Neural crest cell (in vitro differentiated cells): ENCODE measurements around the gene MAP2K6. TPM values are rescaled to one million over a fixed set of nuclear protein-coding genes. Genes with fewer than 3 reads are reported as not detected.

Experiments
- DNase-seq: peaks from one replicate; pipeline ENCODE4 v3.0.0; 2021; ENCODE audit warnings: low read depth, mixed read lengths, low spot score
- H3K27ac Mint-ChIP-seq: one replicate; pipeline ENCODE4 v1.8.0; 2021; ENCODE audit warnings: mild to moderate bottlenecking, mixed read lengths; ENCODE audit not compliant: unreplicated experiment
- H3K27me3 Mint-ChIP-seq: 2 replicates; pipeline ENCODE4 v1.8.0; 2021; ENCODE audit warnings: low read depth, mild to moderate bottlenecking, mixed read lengths
- H3K36me3 Mint-ChIP-seq: 2 replicates; pipeline ENCODE4 v1.8.0; 2021; ENCODE audit warnings: low read depth, mild to moderate bottlenecking, mixed read lengths
- H3K4me1 Mint-ChIP-seq: 2 replicates; pipeline ENCODE4 v1.8.0; 2021; ENCODE audit warnings: mixed read lengths
- H3K4me3 Mint-ChIP-seq: one replicate; pipeline ENCODE4 v1.8.0; 2021; ENCODE audit warnings: mild to moderate bottlenecking, mixed read lengths
- H3K9me3 Mint-ChIP-seq: 2 replicates; pipeline ENCODE4 v1.8.0; 2021; ENCODE audit warnings: mixed read lengths
- total RNA-seq: library from RNA; stranded (reverse); gene quantifications from 2 replicates; pipeline ENCODE4 v1.2.1, GENCODE V29; 2021
- TF ChIP-seq, protein P1 (sequence below): fragments of 200-600 bp; sonication (generic); conservative IDR thresholded peaks from 2 replicates; pipeline ENCODE4 v1.5.0; 2021; ENCODE audit warnings: antibody characterized with exemption, mild to moderate bottlenecking

Gene MAP2K6
- total RNA-seq, 1 donor from 2014 or later, result 45.4 TPM

DNA sequence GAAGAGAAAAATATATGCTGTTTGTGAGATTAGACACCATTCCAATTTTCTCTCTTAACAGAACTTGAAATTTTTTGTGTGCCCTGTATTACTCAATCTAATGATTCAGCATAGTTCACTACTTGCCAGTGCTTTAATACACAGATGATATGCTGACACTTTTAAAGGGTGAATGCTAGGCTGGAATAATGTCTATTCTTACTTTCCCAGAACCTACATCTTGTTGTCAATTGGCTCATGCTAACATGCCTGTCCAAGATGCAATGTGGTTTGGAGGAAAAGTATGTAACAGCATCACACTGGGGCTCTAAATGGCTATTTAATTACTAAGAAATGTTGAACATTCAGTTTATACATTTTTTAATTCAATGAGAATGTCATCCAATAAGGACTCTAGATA, 7.6 kb upstream of the MAP2K6 start:
- TF ChIP-seq, protein P1, sequence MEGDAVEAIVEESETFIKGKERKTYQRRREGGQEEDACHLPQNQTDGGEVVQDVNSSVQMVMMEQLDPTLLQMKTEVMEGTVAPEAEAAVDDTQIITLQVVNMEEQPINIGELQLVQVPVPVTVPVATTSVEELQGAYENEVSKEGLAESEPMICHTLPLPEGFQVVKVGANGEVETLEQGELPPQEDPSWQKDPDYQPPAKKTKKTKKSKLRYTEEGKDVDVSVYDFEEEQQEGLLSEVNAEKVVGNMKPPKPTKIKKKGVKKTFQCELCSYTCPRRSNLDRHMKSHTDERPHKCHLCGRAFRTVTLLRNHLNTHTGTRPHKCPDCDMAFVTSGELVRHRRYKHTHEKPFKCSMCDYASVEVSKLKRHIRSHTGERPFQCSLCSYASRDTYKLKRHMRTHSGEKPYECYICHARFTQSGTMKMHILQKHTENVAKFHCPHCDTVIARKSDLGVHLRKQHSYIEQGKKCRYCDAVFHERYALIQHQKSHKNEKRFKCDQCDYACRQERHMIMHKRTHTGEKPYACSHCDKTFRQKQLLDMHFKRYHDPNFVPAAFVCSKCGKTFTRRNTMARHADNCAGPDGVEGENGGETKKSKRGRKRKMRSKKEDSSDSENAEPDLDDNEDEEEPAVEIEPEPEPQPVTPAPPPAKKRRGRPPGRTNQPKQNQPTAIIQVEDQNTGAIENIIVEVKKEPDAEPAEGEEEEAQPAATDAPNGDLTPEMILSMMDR, result no peak
- H3K4me1 Mint-ChIP-seq, result no peaks in the 10 kb centered on the region
- no peak overlapping the region for H3K27ac Mint-ChIP-seq
- no peak for DNase-seq
- H3K36me3 Mint-ChIP-seq, result no peaks in the 10 kb centered on the region
- H3K27me3 Mint-ChIP-seq, result no peaks in the 10 kb centered on the region
- H3K9me3 Mint-ChIP-seq, result no peaks in the 10 kb centered on the region
- H3K4me3 Mint-ChIP-seq, result no peak overlapping the region

DNA sequence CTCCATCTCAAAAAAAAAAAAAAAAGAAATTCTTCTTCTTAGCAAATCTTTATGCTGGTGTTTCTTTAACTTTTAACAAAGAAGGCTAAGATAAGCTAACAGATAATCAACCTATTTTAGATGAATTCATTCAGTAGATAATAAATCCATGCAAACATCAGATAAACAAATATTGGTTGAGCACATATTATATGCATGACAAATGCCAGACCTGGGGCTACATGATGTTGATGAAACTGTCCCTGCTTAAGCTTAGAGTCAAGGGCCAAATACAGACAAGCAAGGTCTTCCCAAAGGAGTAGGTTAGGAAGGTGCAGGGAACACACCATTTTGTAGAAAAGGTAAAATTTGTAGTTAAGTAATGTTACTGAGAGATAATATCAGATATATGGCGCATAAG, 6.7 kb upstream of the MAP2K6 start:
- no peak for DNase-seq
- Mint-ChIP-seq H3K4me3 (no peak overlapping the region), H3K4me1 (no peaks in the 10 kb centered on the region), H3K27ac (no peak overlapping the region), H3K9me3 (no peaks in the 10 kb centered on the region), H3K27me3 (no peaks in the 10 kb centered on the region), H3K36me3 (no peaks in the 10 kb centered on the region)
- TF ChIP-seq, protein P1, result no peak

DNA sequence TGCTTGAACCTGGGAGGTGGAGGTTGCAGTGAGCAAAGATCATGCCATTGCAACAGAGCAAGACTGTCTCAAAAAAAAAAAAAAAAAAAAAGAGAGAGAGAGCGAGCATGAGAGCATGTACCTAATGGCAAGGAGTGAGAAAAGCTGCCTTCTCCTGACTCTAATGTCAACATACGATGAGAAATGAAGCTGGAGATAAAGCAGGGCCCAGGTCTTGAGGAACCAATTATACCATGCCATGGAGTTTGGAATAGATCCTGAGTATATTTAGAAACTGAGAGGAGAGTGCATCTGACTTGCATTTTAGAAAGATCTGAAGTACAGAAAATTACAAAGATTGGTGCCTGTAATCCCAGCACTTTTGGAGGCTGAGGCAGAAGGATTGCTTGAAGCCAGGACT, 3.8 kb upstream of the MAP2K6 start:
- H3K27ac Mint-ChIP-seq, result no peak overlapping the region
- no peaks in the 10 kb centered on the region for H3K27me3 Mint-ChIP-seq
- no peak for DNase-seq
- H3K36me3 Mint-ChIP-seq, result no peaks in the 10 kb centered on the region
- no peak overlapping the region for H3K4me3 Mint-ChIP-seq
- no peaks in the 10 kb centered on the region for H3K4me1 Mint-ChIP-seq
- TF ChIP-seq, protein P1, result no peak
- no peaks in the 10 kb centered on the region for H3K9me3 Mint-ChIP-seq

DNA sequence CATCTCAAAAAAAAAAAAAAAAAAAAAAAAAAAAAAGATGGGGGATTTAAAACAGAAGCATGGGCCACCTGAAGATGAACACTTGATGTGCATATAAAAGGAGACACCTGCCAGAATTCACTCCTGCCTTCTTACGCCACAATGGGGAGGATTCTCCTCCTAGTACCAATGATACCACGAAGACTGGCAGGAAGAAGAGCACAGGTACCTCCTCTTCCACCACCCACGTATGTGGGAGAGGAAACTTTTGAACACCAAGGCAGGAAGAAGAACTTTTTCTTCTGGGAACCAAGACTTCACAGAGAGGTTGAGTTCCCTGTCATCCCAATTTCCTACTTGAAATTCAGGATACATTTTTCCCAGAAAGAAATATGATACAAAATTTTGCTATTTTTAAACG, 2.7 kb upstream of the MAP2K6 start:
- no peaks in the 10 kb centered on the region for H3K27me3 Mint-ChIP-seq
- H3K36me3 Mint-ChIP-seq, result no peaks in the 10 kb centered on the region
- H3K9me3 Mint-ChIP-seq, result no peaks in the 10 kb centered on the region
- no peak overlapping the region for H3K27ac Mint-ChIP-seq
- DNase-seq, result no peak
- TF ChIP-seq, protein P1, result no peak
- no peaks in the 10 kb centered on the region for H3K4me1 Mint-ChIP-seq
- no peak overlapping the region for H3K4me3 Mint-ChIP-seq

DNA sequence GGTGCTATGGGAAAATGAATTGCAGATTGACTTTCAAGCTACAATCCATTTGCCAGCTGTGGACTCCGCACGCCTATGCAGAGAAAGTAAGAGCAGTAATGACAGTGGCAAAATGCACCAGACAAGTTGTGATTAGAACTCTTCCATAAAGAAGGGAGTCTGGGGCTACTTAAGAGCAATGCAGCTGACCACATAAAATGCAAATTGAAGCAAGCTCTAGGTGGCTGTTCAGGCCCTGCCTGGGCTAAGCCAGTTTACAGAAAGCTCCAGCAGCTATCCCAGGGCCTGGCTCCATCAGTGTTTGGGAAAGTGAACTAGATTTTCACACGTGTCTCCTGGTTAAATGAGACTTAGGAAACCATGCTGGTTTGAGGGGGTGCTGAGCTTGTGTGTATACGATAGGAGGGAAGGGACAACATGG, 2.2 kb upstream of the MAP2K6 start:
- Mint-ChIP-seq H3K4me1 (peaks cover under 1% of the 10 kb centered on the region), H3K36me3 (no peaks in the 10 kb centered on the region), H3K27ac (no peak overlapping the region), H3K9me3 (no peaks in the 10 kb centered on the region), H3K4me3 (peak overlapping the region; percentile 44), H3K27me3 (no peaks in the 10 kb centered on the region)
- TF ChIP-seq, protein P1, result no peak
- DNase-seq, result no peak

DNA sequence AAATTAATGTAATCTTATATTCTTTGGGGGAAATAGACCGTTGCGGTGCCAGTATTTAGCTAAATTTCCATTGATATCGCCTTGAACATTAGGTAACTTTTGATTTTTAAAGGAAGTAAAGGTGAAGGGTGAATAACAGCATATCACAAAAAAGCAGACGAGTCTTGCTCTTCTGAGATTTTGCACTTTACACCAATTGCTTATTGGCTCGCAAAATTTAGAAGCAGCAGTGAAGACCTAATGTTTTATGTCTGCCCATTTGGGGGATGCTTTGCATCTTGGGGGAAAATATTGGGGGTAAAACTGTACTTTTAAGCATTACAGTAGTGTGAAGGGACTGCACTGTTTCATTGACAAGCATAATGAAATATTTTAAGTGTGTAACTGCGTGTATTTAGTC, 934 bp downstream of the MAP2K6 start:
- TF ChIP-seq, protein P1, result no peak
- Mint-ChIP-seq H3K9me3 (no peaks in the 10 kb centered on the region), H3K4me3 (no peak overlapping the region), H3K4me1 (peaks cover 11% of the 10 kb centered on the region), H3K27me3 (no peaks in the 10 kb centered on the region), H3K36me3 (no peaks in the 10 kb centered on the region), H3K27ac (no peak overlapping the region)
- DNase-seq, result no peak
